H1 (cell line): ENCODE measurements around the gene ADGRB3. TPM values are rescaled to one million over a fixed set of nuclear protein-coding genes. Genes with fewer than 3 reads are reported as not detected.

Source experiments
- EGR1 ChIP-seq: IDR thresholded peaks from 2 replicates; pipeline ENCODE4 v1.6.1; 2011; ENCODE audit warnings: low read depth, low read length, borderline replicate concordance
- HDAC2 ChIP-seq, 2 experiments: fragments of 300-600 bp in 1 of 2; sonication (generic) in 1 of 2; IDR thresholded peaks; 2 replicates each; pipeline ENCODE4 v1.6.1; 2011 to 2012; ENCODE audit warnings: low read depth in 2 of 2, low read length in 2 of 2, mild to moderate bottlenecking in 2 of 2, moderate library complexity in 2 of 2, borderline replicate concordance in 1 of 2, inconsistent platforms in 1 of 2
- POLR2AphosphoS5 ChIP-seq: IDR thresholded peaks from 2 replicates; pipeline ENCODE4 v1.6.1; 2011; ENCODE audit warnings: low read depth, low read length
- polyA plus RNA-seq, 7 experiments: library from polyadenylated mRNA; depleted of rRNA in 3 of 7; stranded (reverse) in 5 of 7; unstranded in 2 of 7; fragments of >200 nt in 5 of 7; fragments of 200-250 nt in 2 of 7; gene quantifications; 1 replicate in 5 of 7; 2 replicates in 1 of 7; 4 replicates in 1 of 7; pipeline versions ENCODE4 v1.2.1 to v1.2.3, GENCODE V29; 2011 to 2013; ENCODE audit warnings: missing spikeins in 2 of 7, mixed read lengths in 2 of 7
- total RNA-seq: library from RNA; stranded (reverse); fragmentation: NEBNext Ultra II Directional; extraction: Animal tissue kit (Norgen Biotek cat#: 25700); gene quantifications from 2 replicates; pipeline ENCODE4 v1.2.1, GENCODE V29; 2021
- TF ChIP-seq, protein P1 (sequence below): IDR thresholded peaks from 2 replicates; pipeline ENCODE4 v1.6.1; 2011; ENCODE audit warnings: low read length, improper control_type of control experiment

ADGRB3 gene
- total and polyA plus RNA-seq, 2 of the 8 experiments (the other 6 are each of a cell fraction or from before 2014, with no cell fraction given) = 0.35 to 1.2 TPM

DNA sequence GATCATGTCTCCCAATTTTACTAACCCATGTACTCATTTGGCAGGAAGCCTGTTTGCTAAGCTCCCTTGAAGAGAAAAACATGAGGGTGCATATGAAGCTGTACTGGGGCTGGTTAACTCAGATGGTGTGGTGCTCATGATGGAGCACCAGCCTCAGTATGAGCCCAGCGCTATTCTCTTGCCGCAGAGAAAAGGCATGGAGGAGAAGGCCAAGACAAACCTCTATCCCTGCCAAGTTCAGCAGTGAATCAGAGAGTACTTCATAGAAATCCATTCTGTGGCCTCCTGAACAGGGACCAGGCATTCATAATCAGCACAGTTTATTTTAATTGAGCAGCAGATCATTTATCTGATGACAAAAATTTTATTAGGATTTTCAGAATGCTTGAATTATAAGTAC lies 763.6 kb downstream of the ADGRB3 start (continued):
- TF ChIP-seq POLR2AphosphoS5 (no peak), EGR1 (no peak), HDAC2 (IDR thresholded peaks at IDR 0.05; ENCODE audit: borderline replicate concordance in 1 of 2, low read depth in 2 of 2, low read length in 2 of 2) (no peak)
- TF ChIP-seq, protein P1, sequence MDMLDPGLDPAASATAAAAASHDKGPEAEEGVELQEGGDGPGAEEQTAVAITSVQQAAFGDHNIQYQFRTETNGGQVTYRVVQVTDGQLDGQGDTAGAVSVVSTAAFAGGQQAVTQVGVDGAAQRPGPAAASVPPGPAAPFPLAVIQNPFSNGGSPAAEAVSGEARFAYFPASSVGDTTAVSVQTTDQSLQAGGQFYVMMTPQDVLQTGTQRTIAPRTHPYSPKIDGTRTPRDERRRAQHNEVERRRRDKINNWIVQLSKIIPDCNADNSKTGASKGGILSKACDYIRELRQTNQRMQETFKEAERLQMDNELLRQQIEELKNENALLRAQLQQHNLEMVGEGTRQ = no peak
